A673 (cell line): Measurements from ENCODE around the gene MFSD2B. TPM values are rescaled to one million over a fixed set of nuclear protein-coding genes. Genes with fewer than 3 reads are reported as not detected.

ENCODE experiments used
- BruUV-seq: library from RNA; stranded (reverse); fragments of 400-500 nt; replicated peaks from 2 replicates; lab custom pipeline; 2021; lab: Mats Ljungman, UMichigan
- CTCF ChIA-PET: fragments of 300-600 bp; sonication (Branson Sonifier 250); formaldehyde crosslinking; loops from one replicate; lab custom pipeline; 2022; ENCODE audit warnings: antibody characterized with exemption; lab: Charles Lee
- POLR2A ChIA-PET: fragments of 300-600 bp; sonication (Branson Sonifier 250); formaldehyde crosslinking; loops from one replicate; lab custom pipeline; 2022; ENCODE audit warnings: antibody characterized with exemption; ENCODE audit not compliant: low non-redundant PET; lab: Charles Lee
- DNase-seq: peaks from one replicate; pipeline ENCODE4 v3.0.0-alpha.2; 2015; ENCODE audit warnings: low spot score
- H3K27ac ChIP-seq: fragments of 200-600 bp; sonication (generic); 2 replicates; pipeline ENCODE4 v1.5.1; 2016; ENCODE audit warnings: mixed run types, low read depth, mild to moderate bottlenecking, mixed read lengths, antibody characterized with exemption, low read length; ENCODE audit not compliant: poor library complexity, severe bottlenecking
- H3K27me3 ChIP-seq: fragments of 200-600 bp; sonication (generic); replicated peaks from 2 replicates; pipeline ENCODE4 v1.6.1; 2017; ENCODE audit warnings: mixed run types, low read depth, mild to moderate bottlenecking, mixed read lengths, antibody characterized with exemption, low read length; ENCODE audit not compliant: insufficient read depth, poor library complexity
- H3K36me3 ChIP-seq: fragments of 200-600 bp; sonication (generic); 2 replicates; pipeline ENCODE4 v1.6.1; 2016; ENCODE audit warnings: mixed run types, mild to moderate bottlenecking, mixed read lengths, antibody characterized with exemption, low read length; ENCODE audit not compliant: insufficient read depth, poor library complexity, severe bottlenecking
- H3K4me1 ChIP-seq: fragments of 200-600 bp; sonication (generic); 2 replicates; pipeline ENCODE4 v1.6.1; 2017; ENCODE audit warnings: mixed run types, mild to moderate bottlenecking, mixed read lengths, antibody characterized with exemption, low read length; ENCODE audit not compliant: insufficient read depth, poor library complexity, severe bottlenecking
- H3K4me3 ChIP-seq: fragments of 200-600 bp; sonication (generic); 2 replicates; pipeline ENCODE4 v1.5.1; 2016; ENCODE audit warnings: low read depth, mixed run types, mild to moderate bottlenecking, mixed read lengths, low read length; ENCODE audit not compliant: poor library complexity, severe bottlenecking
- H3K9me3 ChIP-seq: fragments of 200-600 bp; sonication (generic); 2 replicates; pipeline ENCODE4 v1.6.1; 2016; ENCODE audit warnings: mixed run types, low read depth, mild to moderate bottlenecking, mixed read lengths, antibody characterized with exemption, low read length; ENCODE audit not compliant: poor library complexity, severe bottlenecking
- EZH2 ChIP-seq: fragments of 200-600 bp; sonication (generic); IDR thresholded peaks from 2 replicates; pipeline ENCODE4 v1.6.1; 2017; ENCODE audit warnings: borderline replicate concordance, low read depth, mild to moderate bottlenecking, mixed read lengths, antibody characterized with exemption, low read length; ENCODE audit not compliant: poor library complexity, severe bottlenecking
- intact Hi-C: fragments of 100-400 bp; cut with micrococcal nuclease; formaldehyde crosslinking; loops from one replicate; pipeline ENCODE4 v1.10.0; 2022; ENCODE audit not compliant: unreplicated experiment
- total RNA-seq: library from RNA; stranded (reverse); gene quantifications from 2 replicates; pipeline ENCODE4 v1.2.3, GENCODE V29; 2021
- TF ChIP-seq, protein P1 (sequence below): fragments of 300-800, 200-600 bp; sonication (generic); conservative IDR thresholded peaks from 2 replicates; pipeline ENCODE4 v1.5.1; 2017; ENCODE audit warnings: low read depth, mild to moderate bottlenecking, antibody characterized with exemption, low read length, moderate library complexity, mixed read lengths

The MFSD2B gene
- total RNA-seq, 1 experiment from 2014 or later: not detected

DNA sequence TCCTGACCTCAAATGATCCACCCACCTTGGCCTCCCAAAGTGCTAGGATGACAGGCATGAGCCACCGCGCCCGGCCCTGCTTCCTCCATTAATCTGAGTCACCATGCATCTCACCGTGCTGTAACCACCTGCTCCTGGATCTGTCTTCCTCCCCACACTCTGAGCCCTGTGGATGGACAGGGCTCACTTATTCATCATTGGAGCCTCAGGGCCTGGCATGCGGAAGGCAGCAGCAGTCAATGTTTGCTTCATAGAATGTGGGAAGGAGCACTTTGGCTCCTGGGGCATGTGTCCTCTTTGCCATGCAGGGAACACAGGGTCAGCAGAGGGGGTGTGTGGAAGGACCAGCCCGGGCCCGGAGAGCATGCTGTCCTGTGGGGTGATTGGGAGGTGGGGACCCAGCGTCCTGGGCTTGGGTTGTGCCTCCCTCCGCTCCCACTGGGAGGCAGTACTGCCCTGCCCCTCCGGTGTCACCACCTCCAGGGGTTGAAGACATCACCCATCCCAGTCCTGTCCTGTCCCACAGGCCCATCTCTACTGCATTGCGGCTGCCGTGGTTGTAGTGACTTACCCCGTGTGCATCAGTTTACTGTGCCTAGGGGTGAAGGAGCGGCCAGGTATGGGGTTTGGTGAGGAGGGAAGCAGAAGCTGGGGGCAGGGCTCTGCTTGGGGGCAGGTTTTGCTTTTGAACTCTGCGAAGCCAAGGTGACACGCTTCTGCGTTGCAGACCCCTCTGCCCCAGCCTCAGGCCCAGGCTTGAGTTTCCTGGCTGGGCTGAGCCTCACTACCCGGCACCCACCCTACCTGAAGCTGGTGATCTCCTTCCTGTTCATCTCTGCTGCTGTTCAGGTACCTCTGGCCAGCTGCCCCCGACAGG lies 11.5 kb downstream of the MFSD2B start:
- Histone ChIP-seq H3K27me3 (no peaks in the 10 kb centered on the region), H3K4me1 (peaks cover 10% of the 10 kb centered on the region), H3K36me3 (no peaks in the 10 kb centered on the region), H3K4me3 (no peak overlapping the region), H3K9me3 (no peaks in the 10 kb centered on the region), H3K27ac (no peak overlapping the region)
- DNase-seq: peak; percentile 25
- BruUV-seq: no TSS peak
- TF ChIP-seq, protein P1, sequence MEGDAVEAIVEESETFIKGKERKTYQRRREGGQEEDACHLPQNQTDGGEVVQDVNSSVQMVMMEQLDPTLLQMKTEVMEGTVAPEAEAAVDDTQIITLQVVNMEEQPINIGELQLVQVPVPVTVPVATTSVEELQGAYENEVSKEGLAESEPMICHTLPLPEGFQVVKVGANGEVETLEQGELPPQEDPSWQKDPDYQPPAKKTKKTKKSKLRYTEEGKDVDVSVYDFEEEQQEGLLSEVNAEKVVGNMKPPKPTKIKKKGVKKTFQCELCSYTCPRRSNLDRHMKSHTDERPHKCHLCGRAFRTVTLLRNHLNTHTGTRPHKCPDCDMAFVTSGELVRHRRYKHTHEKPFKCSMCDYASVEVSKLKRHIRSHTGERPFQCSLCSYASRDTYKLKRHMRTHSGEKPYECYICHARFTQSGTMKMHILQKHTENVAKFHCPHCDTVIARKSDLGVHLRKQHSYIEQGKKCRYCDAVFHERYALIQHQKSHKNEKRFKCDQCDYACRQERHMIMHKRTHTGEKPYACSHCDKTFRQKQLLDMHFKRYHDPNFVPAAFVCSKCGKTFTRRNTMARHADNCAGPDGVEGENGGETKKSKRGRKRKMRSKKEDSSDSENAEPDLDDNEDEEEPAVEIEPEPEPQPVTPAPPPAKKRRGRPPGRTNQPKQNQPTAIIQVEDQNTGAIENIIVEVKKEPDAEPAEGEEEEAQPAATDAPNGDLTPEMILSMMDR: peak; percentile 45; the same call in 1 of the 2 replicates
- no peak for TF ChIP-seq EZH2
- ChIA-PET CTCF (no interaction called here), POLR2A (no interaction called here)
- intact Hi-C loops: no loop called here

DNA sequence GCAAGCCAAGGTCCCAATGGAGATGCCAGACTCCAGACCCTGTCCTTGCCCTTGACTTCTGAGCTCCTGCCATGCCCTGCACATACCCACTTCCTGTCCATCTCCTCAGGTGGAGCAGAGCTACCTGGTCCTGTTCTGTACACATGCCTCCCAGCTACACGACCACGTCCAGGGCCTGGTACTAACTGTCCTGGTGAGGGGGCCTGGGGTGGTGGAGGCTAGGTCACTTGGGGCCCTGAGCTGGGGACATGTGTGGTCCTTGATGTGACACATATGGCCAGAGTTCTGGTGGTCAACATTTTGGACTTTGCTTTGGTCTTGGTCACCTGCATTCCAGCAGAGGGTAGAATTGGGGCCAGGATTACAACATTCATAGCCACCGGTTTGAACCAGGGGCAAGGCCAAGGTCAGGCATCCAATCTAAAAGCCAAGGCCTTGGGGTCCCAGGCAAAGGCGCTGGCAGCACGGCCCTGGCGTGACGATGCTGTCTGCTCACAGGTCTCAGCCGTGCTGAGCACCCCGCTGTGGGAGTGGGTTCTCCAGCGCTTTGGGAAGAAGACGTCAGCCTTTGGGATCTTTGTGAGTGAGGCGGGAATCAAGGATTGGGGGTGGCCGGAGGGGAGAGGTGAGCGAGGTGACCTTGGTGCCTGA lies 12.6 kb downstream of the MFSD2B start:
- peaks cover 15% of the 10 kb centered on the region for H3K4me1 ChIP-seq
- BruUV-seq: no TSS peak
- CTCF ChIA-PET: interaction anchor here (0.7 kb wide), 1 partner anchor 28 kb away, joined by 10 read pairs; no protein-coding TSS in a partner anchor
- POLR2A ChIA-PET: no interaction called here
- DNase-seq: no peak
- no peaks in the 10 kb centered on the region for H3K36me3 ChIP-seq
- no peak overlapping the region for H3K4me3 ChIP-seq
- H3K27me3 ChIP-seq: no peaks in the 10 kb centered on the region
- no peak overlapping the region for H3K27ac ChIP-seq
- no peaks in the 10 kb centered on the region for H3K9me3 ChIP-seq
- intact Hi-C loops: no loop called here
- no peak for TF ChIP-seq EZH2
- TF ChIP-seq, protein P1: no peak

DNA sequence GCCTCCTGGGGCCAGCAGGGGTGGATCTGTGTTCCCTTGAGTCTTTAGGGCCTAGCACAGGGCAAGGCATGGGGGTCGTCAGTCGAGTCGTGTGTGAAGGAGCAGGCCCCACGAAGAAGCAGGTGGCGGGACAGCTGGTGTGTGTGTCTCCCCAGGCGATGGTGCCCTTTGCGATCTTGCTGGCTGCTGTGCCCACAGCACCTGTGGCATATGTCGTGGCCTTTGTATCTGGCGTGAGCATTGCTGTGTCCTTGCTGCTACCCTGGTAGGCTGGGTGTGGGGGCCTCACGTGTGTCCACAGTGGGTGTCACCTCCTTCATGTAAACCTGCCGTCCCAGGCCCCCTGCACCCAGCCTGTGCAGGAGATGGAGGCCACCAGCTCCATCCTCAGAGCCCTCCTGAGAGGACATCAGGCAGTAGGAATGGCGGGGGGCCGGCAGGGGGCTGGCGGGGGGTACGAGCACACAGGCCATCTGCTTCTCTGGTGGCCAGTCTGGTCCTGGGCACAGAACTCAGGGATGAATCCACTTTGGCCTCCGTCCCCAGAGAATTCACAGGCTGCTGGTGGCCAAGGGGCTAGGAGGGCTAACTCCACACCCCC lies 13.2 kb downstream of the MFSD2B start:
- POLR2A ChIA-PET: no interaction called here
- CTCF ChIA-PET: interaction anchor here (0.7 kb wide), 1 partner anchor 28 kb away, joined by 10 read pairs; no protein-coding TSS in a partner anchor

More for the DNA sequence above, 13.2 kb downstream of the MFSD2B start:
- no peak overlapping the region for H3K4me3 ChIP-seq
- TF ChIP-seq, protein P1: no peak
- no peak for TF ChIP-seq EZH2
- H3K4me1 ChIP-seq: peaks cover 15% of the 10 kb centered on the region
- no peak overlapping the region for H3K27ac ChIP-seq
- BruUV-seq: no TSS peak
- DNase-seq: no peak
- H3K36me3 ChIP-seq: no peaks in the 10 kb centered on the region
- H3K27me3 ChIP-seq: no peaks in the 10 kb centered on the region
- no peaks in the 10 kb centered on the region for H3K9me3 ChIP-seq
- intact Hi-C loops: no loop called here
